CD4-positive, alpha-beta T cell treated with Interleukin-17A for 1 hour (primary cell): ENCODE results near the gene CNNM3.

Experiments used
- DNase-seq: peaks from one replicate; pipeline ENCODE4 v3.0.0-alpha.2; 2020

The CNNM3 gene

GRCh38 chr2:96881349-96882195 is 65.5 kb downstream of the CNNM3 start:
- DNase-seq: no peak

- no peak for DNase-seq
Measured at GRCh38 chr2:96882230-96882629, 66.2 kb downstream of the CNNM3 start.

GRCh38 chr2:96882906-96883305 is 66.8 kb downstream of the CNNM3 start:
- no peak for DNase-seq

- DNase-seq: no peak
Measured at GRCh38 chr2:96883306-96883705, 67.2 kb downstream of the CNNM3 start.
